Measurements from ENCODE around the gene SIRPA.

GRCh38 chr20:1906361-1907051, 11.3 kb downstream of the SIRPA start:
- TF ChIP-seq CTCF (IDR thresholded peaks at IDR 0.05; ENCODE audit: insufficient read depth, low read length), result no peak
- TF ChIP-seq REST (IDR thresholded peaks at IDR 0.05; ENCODE audit: insufficient replicate concordance, low read depth), result no peak
- no peak; the same call in 1 of the 2 replicates for TF ChIP-seq POLR2AphosphoS5 (IDR thresholded peaks at IDR 0.05; ENCODE audit: low read depth)

Data from HL-60 (cell line).